HS-27A (cell line): ENCODE measurements around the gene S100A16.
"Not testable (repeated sequence)": the region's sequence is repeated elsewhere in the genome, so short reads cannot be mapped to it uniquely, and the experiment has no call there.

Source experiments
- DNase-seq: peaks from one replicate; pipeline ENCODE4 v3.0.0-alpha.2; 2012; ENCODE audit warnings: low read depth, missing footprints

The S100A16 gene

DNA sequence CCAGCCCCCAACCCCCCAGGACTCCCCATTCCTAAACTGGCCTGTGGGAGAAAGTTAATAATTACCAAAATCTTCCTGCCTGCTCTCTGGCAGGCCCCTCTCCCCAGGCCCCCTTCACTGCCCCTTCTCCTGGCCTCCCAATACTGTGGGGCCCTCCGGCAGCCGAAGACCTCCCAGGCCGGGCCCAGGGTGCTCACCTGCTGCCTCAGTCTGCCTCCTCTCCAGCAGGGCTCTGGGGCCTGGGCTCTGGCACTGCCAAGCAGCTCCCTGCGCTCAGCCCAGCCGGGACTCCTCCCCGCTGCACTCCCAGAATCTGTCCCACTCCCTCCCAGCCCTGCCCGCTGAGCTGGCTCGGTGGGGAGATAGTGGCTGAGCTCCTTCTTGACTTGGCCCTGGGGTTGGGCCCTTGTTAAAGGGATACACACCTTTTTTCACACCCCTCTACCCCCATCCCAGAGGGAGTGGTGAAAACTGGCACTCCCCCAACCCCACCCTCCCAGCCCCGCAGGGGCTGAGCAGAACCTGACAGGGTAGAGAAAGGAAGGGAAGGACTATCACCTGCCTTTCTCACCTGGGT is at the start of gene S100A16:
S100A16 (minus strand) TSS at position 383 of the 577 bp plus-strand sequence. CDS start 4,986 bp downstream, outside the sequence.
- no peak for DNase-seq

- no peak for DNase-seq
Observed at GRCh38 chr1:153662269-153662668, 49.3 kb upstream of the S100A16 start.

DNA sequence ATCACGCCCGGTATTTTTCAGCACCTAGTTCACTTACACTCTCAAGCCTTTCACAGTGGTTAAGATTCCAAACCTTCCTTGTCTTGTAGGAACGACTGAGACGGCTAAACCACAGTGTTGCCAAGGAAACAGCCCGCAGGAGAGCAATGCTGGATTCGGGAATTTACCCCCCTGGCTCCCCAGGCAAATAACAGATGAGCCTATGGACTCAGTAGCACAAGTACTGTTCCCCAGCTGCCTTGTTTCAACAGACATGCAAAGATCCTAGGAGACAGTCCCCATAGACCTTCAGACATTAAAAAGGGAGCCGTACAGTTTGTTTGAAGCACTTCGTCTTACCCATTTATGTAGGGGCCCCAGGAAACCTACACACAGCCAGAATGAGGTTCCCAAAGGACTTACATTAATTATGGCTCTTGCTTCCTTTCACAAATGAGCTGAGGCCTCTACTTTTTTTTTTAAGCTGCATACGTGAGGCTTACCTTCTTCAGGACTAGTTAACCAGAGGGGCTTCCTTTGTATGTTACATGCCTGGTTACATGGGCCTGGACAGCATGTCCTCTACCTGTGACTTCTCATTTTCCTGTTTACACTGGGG is 48.3 kb upstream of the S100A16 start:
- no peak for DNase-seq

DNA sequence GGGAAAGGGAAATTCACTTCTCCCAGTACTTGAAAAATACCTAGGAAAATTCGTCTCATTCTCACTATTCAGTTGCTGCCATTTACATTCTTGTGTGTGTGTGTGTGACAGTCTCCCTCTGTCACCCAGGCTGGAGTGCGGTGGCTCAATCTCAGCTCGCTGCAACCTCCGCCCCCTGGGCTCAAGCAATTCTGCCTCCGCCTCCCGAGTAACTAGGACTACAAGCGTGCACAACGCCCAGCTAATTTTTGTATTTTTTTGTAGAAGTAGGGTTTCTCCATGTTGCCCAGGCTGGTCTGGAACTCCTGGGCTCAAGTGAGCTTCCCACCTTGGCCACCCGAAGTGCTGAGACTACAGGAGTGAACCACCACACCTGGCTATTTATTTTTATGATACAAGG is 46.7 kb upstream of the S100A16 start:
- no peak for DNase-seq

GRCh38 chr1:153659175-153659534 is 46.2 kb upstream of the S100A16 start:
- DNase-seq = no peak

DNA sequence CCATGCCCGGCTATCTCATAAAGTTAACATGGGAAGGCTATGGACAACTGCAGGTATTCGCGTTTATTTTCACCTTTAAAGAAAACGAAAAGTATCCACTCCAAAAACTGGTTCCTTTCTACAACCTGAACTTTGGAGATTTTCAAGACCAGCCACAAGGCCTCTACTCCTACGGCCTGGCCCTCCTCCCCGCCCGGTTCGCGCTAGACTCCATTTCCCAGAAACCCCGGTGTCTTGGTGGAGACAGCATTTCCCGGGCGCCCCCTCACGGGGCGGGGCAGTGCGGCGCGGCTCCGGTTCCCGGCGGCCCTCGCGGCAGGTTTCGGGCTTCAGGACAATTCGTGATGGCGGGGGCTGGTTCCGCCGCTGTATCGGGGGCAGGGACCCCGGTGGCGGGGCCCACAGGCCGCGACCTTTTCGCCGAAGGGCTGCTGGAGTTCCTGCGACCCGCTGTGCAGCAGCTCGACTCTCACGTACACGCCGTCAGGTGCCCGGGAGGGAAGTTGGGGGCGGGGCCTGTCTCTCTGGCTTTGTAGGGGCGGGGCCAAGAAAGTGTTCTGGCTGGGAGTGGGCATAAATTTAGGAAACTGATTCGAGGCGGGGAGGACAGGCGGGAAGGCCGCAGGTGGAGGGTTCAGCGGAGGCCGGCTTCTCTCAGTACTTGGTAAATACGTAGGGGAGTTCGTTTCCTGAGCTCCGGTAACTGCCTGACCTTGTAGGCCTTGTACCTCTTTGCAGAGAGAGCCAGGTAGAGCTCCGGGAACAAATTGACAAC is 45.6 kb upstream of the S100A16 start, which contains the start of gene SNAPIN:
SNAPIN (plus strand) TSS at position 304 of the 775 bp plus-strand sequence; CDS start at position 345, 41 bp downstream.
- DNase-seq = peak; percentile 53

DNA sequence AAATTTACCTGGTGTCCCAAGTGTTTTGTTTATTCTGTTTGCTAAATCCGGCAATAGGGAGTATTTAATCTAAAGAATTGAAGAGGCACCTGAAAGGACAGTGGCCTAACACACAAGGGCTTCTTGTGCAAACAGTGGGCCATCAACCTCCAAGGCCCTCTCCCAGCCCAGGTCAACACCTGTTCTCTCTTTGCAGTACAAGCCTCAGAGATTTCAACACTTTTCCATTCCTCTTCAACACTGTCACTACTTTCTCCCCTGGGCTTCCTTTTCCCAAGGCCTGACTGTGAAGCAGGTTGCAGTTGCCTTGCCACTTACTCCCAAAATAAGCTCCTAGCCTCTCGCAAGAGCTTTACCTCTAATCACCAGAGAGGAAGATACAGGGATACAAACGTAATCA is 42.4 kb upstream of the S100A16 start:
- DNase-seq = no peak

DNA sequence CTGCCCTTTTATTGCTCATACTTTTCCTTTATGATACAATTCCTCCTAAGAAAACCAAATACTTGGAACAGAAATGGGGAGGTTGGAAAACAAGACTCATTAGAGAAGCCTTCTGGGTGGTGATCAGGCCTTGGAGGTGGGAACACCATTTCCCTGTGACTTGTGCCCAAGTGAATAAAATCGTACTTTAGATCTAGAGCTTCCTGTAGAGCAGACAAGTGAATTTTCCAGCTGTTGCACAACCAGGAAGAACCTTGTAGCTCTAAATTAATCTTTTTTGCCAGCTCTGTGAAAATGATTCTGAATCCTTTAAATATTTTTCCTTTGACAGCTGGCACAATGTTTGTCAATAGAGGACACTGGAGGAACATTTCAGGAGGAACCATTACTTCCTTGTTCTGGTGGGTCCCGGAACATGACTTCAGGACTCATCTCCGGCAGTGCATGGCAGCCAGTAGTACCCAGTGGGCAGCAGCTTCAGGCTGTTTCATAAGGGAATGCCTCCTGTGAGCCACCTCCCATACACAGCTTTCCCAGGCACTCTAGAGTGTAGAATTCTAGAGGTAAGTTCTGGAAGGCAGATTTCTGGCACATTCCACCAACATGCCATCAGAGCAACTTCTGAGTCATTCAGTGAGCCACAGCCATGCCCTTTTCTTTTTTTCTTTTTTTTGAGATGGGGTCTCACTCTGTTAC is 40.0 kb upstream of the S100A16 start:
- no peak for DNase-seq

DNA sequence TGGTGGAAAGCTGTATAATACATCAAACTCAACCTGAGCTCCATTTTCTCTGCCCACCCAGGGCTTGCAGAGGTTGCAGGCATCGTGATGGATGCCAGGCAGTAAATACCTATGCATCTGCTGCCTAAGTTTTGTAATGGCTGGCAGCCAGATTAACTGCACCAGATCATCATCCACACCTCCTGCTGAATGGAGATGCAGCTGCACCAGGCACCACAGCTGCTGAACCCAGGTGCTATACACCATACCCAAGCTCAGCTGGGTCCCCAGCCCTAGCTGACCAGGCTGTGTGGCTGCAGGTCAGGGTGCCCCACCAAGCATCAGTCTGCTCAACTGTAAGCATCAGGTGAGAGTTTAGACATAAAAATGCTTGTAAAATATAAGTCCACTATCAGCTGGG is 38.8 kb upstream of the S100A16 start:
- DNase-seq = no peak

GRCh38 chr1:153649863-153650235 is 36.9 kb upstream of the S100A16 start:
- no peak for DNase-seq

GRCh38 chr1:153649137-153649862 is 36.4 kb upstream of the S100A16 start:
- no peak for DNase-seq

- no peak for DNase-seq
Observed at GRCh38 chr1:153648000-153648643, 35.2 kb upstream of the S100A16 start.

DNA sequence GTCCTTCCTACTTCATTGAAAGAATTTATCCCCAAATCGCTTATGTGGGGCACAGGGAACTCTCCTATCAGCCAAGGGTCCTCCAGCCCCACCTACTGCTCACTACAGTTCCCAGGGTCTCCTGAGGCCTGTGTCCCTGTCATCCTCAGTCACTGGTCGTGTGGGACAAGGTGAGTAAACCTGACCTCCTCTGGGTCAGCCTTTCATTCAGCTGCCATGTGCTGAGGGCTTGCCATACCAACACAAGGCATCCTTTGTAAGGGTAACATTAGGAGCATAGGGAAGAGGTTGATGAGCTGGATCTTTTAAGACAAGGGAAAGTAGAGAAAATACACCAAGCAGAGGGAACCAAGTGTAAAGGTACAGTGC is 34.4 kb upstream of the S100A16 start:
- DNase-seq = no peak

DNA sequence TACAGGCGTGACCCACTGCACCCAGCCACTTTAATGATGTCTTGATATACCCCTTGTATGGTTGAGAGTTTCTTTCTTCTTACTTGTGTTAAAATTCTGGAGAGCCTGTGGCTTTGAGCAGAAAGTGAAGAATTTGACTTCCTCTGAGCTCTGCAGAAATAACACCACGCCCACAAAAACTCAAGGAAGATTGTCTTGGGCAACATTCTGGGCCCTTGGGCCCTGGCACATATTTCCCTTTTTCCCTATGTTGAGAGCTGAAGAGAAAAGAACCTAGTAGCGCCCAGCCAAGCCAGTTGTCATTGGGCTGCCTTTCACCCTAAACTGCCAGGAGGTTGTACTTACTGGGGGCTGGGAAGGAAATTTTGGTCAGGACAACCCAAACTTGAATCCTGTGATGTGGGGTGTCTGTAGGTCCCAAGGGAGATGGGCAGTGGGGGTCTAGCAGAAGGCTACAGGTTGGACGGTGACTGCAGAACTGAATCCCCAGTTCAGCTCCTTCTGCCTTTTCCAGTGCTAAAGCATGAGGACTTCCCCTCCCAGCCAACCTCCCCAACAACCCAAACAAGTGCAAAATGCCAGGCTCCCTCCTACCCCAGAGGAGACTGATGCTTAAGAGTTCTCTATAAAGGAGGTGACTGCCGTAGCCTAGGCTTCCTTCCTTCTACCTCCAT is 33.9 kb upstream of the S100A16 start:
- DNase-seq = no peak

DNA sequence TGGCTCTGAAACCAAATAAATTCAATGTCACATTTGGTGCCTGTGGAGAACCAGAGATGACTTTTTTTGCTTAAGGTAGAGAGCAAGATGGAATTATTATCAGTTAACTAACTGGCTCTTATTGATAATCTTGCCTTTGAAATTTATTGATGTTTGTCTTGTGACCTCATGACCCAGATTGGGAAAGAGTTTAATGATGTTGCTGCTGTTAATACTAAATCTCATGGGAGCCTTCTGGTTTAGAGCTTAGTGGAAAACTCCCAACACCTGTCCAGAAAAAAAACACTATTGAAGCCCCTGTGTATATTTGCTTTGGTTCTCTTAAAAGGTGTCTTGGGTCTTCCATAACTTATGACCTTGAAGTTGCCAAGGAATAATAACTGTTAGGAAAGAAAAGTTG is 30.9 kb upstream of the S100A16 start:
- no peak for DNase-seq

GRCh38 chr1:153643100-153643499 is 30.2 kb upstream of the S100A16 start:
- DNase-seq = no peak

GRCh38 chr1:153642161-153642560 is 29.2 kb upstream of the S100A16 start:
- DNase-seq = no peak

GRCh38 chr1:153640861-153641260 is 27.9 kb upstream of the S100A16 start:
- DNase-seq = no peak

- DNase-seq = not testable (repeated sequence)
Observed at GRCh38 chr1:153640213-153640612, 27.3 kb upstream of the S100A16 start.

GRCh38 chr1:153639280-153639679 is 26.3 kb upstream of the S100A16 start:
- DNase-seq = no peak

- DNase-seq = no peak
Observed at GRCh38 chr1:153638261-153638660, 25.3 kb upstream of the S100A16 start.
